HG02678 (cell line): Measurements from ENCODE around the gene UBN2.

Experiments
- ATAC-seq: cut with Tn5 transposase; IDR thresholded peaks from one replicate; pipeline ENCODE4 v1.9.1; 2021; ENCODE audit warnings: mild to moderate bottlenecking, moderate library complexity; ENCODE audit not compliant: unreplicated experiment

Gene UBN2

DNA sequence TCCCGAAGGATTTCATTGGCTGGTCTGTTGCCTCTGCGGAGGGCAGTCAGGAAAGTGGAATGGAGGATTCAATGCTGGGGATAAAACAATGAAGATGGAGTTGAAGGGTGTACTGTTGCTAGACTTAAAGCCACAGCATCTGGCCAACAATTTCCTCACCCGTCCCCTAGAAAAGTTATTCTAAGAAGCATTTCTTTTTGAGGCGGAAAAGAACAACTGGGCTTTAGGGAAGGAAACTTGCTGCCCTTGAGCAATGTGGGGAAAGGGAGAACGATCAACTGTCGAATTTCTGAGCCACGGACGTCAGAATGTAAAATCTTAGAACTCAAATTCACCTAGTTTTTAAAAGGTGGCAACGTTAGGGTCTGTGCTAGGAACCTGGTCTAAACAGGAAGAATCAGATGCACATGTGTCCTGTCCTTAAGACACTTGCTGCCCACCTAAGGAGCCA is 110.8 kb downstream of the UBN2 start:
- ATAC-seq, result no peak

- no peak for ATAC-seq
Observed at GRCh38 chr7:139345042-139345441, 114.0 kb downstream of the UBN2 start.

- no peak for ATAC-seq
Observed at GRCh38 chr7:139351027-139351426, 120.0 kb downstream of the UBN2 start.

DNA sequence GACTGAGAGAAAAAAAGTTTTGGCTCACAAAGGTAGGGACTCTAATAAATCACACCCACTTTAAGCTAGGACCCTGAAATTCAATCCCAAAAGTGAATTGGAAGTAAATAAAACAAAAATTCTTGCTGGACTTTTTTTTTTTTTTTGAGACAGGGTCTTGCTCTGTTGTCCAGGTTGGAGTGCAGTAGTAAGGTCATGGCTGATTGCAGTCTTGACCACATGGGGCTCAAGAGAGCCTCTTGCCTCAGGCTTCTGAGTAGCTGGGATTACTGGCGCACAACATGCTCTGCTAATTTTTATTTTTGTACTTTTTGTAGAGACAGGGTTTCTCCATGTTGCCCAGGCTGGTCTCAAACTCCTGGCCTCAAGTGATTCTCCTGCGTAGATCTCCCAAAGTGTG is 123.7 kb downstream of the UBN2 start:
- no peak for ATAC-seq

DNA sequence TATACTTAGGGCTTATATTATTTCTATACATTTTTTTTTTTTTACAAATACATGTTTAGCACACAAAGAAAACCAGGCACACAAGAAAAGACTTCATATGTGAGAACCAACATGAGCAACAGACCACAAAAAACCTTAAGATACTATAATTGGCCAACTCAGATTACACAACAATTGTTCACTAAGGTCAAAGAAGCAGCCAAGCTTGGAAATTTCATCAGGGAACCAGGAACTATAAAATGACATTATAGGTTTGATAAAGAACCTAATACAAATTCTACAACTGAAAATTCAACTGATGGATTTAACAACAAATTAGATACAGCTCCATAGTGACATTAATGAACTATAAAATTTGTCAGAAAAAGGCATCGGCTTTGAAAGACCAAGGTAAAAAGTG is 124.3 kb downstream of the UBN2 start:
- ATAC-seq, result no peak
